GM18951 (cell line): ENCODE results near the gene PATJ.
"Not testable (repeated sequence)": the region's sequence is repeated elsewhere in the genome, so short reads cannot be mapped to it uniquely, and the experiment has no call there.

ENCODE experiments used
- POLR2A ChIP-seq: IDR thresholded peaks from 4 replicates; pipeline ENCODE4 v1.6.1; 2011; ENCODE audit warnings: mild to moderate bottlenecking; ENCODE audit not compliant: insufficient read length, insufficient read depth; ENCODE audit errors: extremely low read depth
- in situ Hi-C: fragments of 300-500 bp; cut with MboI; formaldehyde crosslinking; loops from one replicate; pipeline ENCODE4 v1.12.0; 2022; ENCODE audit warnings: low sequenced_read_pairs, mixed read lengths, inconsistent platforms; ENCODE audit not compliant: unreplicated experiment

PATJ gene

DNA sequence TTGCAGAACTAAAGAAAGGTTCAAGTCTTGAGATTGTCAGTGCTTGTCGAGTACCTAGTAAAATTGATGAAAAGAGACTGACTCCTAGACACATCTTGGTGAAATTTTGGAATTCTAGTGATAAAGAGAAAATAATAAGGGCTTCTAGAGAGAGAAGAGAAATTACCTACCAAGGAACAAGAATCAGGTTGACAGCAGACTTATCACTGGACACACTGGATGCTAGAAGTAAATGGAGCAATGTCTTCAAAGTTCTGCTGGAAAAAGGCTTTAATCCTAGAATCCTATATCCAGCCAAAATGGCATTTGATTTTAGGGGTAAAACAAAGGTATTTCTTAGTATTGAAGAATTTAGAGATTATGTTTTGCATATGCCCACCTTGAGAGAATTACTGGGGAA is 468.7 kb downstream of the PATJ start:
- TF ChIP-seq POLR2A, result no peak
- in situ Hi-C loops, result no loop called here

GRCh38 chr1:62212411-62212810 is 470.1 kb downstream of the PATJ start:
- in situ Hi-C loops, result no loop called here
- no peak for TF ChIP-seq POLR2A

DNA sequence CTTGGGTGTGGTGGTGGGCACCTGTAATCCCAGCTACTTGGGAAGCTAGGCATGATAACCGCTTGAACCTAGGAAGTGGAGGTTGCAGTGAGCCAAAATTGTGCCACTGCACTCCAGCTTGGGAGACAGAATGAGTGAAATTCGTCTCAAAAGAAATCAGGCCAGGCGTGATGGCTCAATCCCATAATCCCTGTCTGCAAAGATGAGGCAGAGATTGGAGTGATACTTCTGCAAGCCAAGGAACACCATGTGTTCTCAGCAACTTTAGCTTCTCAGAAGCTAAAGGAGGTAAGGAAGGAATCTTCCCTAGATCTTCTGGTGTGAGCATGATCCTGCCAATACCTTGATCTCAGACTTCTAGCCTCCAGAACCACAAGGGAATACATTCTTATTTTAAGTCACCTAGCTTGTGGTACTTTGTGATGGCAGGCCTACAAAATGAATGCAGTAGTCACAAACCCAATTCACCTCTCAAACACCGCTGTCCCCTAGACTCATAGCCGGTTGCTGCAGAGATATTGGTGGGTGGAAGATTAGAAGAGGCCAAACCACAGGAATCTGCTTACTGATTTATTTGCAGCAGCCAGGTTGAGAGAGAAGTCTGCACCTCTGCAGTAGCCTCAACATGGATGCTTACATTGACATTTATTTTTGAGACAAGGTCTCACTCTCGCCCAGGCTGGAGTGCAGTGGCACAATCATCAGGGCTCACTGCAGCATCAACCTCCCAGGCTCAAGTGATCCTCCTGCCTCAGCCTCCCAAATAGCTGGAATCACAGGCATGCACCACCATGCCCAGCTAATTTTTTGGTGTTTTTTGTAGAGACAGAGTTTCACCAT is 471.0 kb downstream of the PATJ start:
- in situ Hi-C loops, result no loop called here

GRCh38 chr1:62218604-62219003 is 476.3 kb downstream of the PATJ start:
- in situ Hi-C loops, result no loop called here
- no peak for TF ChIP-seq POLR2A

More for the DNA sequence above, 471.0 kb downstream of the PATJ start:
- TF ChIP-seq POLR2A, result no peak

- in situ Hi-C loops, result not testable (repeated sequence)
These were observed 478.2 kb downstream of the PATJ start for GRCh38 chr1:62220456-62220855.

DNA sequence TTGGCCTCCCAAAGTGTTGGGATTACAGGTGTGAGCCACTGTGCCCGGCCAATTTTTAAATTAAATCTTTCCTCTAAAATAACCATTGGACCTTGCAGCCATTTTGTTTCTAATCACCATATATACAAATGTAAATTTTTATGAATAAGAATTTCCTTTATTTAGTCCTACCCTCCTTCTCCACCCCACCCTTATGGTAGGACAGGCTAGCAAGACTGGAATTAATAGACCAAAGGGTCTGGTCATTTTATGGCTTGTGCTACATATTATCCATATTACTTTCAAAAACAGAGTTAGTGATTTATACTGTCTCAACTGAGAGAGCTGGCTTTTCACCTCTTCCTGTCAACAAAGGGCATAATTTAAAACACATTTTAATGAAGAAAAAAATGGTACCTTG is 478.9 kb downstream of the PATJ start:
- in situ Hi-C loops, result no loop called here

DNA sequence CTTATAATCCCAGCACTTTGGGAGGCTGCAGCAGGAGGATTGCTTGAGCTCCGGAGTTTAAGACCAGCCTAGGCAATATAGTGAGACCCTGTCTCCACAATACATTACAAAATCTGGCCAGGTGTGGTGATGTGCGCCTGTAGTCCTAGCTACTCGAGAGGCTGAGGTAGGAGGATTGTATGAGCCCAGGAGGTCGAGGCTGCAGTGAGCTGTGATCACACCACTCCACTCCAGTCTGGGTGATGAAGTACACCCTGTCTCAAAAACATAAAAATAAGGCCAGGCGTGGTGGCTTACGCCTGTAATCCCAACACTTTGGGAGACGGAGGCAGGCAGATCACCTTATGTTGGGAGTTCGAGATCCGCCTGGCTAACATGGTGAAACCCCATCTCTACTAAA is 480.0 kb downstream of the PATJ start:
- TF ChIP-seq POLR2A, result no peak
- in situ Hi-C loops, result no loop called here

More for the DNA sequence above, 478.9 kb downstream of the PATJ start:
- no peak for TF ChIP-seq POLR2A

DNA sequence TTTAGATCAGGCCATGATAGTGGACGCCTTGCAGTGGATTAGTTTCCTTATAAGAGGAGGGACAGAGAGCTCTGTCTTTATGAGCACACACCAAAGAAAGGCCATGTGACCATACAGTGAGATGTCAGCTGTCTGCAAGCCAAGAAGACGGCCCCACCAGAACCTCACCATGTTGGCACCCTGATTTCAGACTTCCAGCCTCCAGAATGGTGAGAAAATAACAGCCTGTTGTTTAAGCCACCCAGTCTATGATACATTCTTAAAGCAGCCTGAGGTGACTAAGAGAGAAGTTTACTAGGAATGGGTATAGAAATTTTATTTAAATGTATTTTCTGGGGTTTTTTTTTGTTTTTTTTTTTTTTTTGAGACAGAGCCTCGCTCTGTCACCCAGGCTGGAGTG is 481.9 kb downstream of the PATJ start:
- TF ChIP-seq POLR2A, result no peak
- in situ Hi-C loops, result no loop called here

DNA sequence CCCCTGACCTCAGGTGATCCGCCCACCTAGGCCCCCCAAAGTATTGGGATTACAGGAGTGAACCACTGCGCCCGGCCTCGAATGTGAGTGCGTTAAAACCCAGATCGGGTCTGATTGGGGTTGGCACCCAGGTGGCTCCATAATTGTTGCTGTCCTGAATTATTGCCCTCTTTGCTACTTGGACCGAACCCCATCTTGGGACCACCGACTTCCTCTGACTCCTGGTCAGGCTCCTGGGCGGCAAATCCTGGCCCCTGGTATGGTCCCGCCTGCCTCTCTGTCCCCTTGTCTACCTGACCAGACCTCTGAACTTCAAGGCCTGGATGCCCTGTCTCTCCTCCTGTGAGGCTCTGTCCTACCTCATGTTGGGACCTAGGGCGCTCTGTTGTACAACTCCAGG is 485.2 kb downstream of the PATJ start:
- in situ Hi-C loops, result no loop called here
- TF ChIP-seq POLR2A, result no peak
